ENCODE results near the gene TMEM37.
A peak's percentile ranks its signal among the peaks of the same experiment; 100 is the strongest.
"Not testable (repeated sequence)": the region's sequence is repeated elsewhere in the genome, so short reads cannot be mapped to it uniquely, and the experiment has no call there.

The TMEM37 gene, protein sequence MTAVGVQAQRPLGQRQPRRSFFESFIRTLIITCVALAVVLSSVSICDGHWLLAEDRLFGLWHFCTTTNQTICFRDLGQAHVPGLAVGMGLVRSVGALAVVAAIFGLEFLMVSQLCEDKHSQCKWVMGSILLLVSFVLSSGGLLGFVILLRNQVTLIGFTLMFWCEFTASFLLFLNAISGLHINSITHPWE

GRCh38 chr2:119431155-119431975 is at the start of gene TMEM37:
TSS of gene TMEM37 (plus strand) at chr2:119431854. CDS start at chr2:119431904, 50 bp downstream.
- peak; percentile 15 to 21 for DNase-seq (ENCODE audit: low read depth in 2 of 2)

DNA sequence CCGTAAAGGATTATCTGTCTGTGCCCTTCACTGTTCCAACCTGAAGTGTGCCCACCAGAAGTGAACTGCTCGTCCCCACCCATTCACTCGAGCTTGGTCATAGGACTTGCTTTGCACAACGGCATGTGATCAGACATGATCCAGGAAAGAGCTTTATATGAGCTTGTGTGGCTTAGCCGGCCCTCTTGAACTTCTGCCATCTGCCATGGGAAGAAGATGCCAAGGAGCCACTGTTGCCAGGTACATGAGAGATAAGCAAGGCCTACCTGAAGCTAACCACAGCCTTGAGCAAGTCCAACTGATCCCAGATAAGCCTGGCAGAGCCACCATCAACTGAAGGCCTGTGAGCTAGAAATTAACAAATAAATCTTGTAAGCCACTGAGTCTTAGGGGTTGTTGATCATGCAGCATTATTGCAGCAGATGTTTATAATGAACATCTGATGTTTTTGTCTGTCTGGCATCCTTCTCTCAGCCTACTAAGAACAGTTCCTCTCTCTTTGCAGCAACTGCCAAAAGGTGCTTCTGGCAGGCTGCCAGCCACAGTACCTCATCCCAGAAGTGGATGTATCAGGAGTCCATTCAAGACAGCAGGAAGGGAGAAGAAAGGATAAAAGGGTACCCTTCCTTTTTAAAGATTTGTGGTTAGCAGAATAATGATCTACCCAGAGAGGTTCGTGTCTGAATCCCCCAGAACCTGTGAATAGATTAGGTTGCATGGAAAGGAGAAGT is 48.1 kb upstream of the TMEM37 start:
- no peak for DNase-seq (ENCODE audit: low read depth in 2 of 2)

GRCh38 chr2:119384971-119385370 is 46.7 kb upstream of the TMEM37 start:
- no peak for DNase-seq (ENCODE audit: low read depth in 2 of 2)

DNA sequence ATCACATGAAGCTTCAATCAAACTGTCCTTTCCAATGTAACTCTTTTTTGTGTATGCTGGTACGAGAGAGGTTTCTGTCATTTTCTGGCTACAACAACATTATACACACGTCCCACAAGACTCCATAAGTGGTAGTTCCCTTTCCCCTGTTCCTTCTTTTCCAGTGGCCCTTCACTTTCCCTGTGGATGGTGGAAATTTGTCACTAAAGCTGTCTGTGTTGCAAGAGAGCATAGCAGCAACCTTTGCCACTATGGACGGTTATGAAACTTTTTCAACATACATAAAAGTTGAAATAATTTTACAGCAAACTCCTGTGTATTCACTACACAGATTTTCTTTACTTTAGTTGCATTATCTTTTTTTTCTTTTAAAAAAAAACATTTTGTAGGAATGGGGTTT is 46.2 kb upstream of the TMEM37 start:
- DNase-seq (ENCODE audit: low read depth in 2 of 2) = no peak

- peak; percentile 80 for DNase-seq (ENCODE audit: low read depth in 2 of 2)
Measured at GRCh38 chr2:119387381-119388129, 44.1 kb upstream of the TMEM37 start.

- DNase-seq (ENCODE audit: low read depth in 2 of 2) = peak; percentile 62 to 66
Measured at GRCh38 chr2:119389615-119390306, 41.9 kb upstream of the TMEM37 start.

DNA sequence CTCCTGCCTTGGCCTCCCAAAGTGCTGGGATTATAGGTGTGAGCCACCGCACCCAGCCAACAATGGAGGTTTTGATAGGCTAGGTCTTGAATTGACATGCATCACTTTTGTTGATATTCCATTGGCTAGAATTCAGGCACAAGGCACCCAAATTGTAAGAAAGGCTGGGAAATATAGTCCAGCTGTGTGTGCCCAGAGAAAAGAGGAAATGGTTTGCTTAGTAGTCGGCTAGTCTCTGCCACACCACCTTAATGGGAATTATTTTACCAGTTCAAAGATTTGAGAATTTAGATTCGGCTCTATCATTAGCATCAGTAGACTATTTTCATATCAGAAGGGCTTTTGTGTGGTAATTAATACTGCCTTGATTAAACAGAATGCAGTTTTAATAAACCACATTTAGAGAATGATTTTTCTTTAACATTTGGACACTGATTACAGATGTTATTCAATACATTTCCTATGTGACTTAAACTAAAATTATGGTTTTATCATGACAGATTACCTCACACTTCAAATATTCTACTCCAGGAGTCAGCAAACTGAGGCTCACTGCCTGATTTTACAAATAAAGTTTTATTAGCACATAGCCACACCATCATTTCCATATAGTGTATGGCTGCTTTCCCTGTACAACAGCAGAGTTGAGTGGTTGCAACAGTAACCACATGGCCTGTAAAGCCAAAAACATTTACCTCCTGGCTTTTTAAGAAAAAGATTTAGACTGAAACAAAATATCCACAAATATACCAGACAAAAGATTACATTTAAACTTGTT is 37.5 kb upstream of the TMEM37 start:
- no peak for DNase-seq (ENCODE audit: low read depth in 2 of 2)

DNA sequence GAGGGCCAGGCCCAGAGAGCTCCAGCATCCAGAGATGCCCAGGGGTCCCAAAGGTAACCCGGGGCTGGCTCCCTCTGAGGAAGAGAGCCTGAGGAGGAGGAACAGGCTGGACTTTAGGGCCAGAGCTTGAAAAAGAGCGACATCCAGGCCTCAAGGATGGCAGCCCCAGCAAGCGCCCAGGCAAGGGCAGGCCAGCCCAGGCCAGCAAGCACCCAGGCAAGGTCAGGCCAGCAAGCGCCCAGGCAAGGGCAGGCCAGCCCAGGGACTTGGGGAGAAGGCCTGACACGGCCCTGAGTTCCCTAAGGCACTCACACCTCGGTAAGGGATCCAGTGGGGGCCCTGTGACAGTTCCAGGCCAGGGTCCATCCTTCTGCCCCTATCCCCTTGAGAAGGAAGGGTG is 34.5 kb upstream of the TMEM37 start:
- no peak for DNase-seq (ENCODE audit: low read depth in 2 of 2)

DNA sequence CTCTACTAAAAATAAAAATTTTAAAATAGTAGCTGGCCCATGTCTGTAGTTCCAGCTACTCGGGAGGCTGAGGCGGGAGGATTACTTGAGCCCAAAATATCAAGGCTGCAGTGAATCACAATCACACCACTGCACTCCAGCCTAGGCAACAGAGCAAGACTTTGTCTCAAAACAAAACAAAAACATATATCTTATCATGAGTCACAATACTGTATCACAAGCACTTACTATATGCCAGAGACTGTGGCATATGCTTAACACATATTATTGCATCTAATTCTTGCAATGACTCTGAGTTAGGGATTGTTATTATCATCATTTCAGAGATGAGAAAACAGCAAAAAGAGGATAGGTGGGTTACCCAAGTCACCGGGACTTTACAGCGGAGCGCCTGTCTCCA is 29.5 kb upstream of the TMEM37 start:
- no peak for DNase-seq (ENCODE audit: low read depth in 2 of 2)

- no peak for DNase-seq (ENCODE audit: low read depth in 2 of 2)
Measured at GRCh38 chr2:119402645-119403560, 28.8 kb upstream of the TMEM37 start.

DNA sequence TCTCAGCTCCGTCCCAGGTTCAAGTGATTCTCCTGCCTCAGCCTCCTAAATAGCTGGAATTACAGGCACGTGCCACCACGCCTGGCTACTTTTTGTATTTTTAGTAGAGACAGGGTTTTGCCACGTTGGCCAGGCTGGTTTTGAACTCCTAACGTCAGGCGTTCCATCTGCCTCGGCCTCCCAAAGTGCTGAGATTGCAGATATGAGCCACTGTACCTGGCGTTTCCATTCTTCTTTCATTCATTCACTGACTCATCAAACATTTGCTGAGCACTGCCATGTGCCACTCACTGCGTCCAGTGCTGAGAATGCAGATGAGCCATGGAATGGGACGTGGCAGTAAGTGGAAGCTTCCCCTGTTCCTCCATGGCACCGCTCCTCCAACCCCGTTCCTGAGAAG is 28.0 kb upstream of the TMEM37 start:
- DNase-seq (ENCODE audit: low read depth in 2 of 2) = not testable (repeated sequence)

DNA sequence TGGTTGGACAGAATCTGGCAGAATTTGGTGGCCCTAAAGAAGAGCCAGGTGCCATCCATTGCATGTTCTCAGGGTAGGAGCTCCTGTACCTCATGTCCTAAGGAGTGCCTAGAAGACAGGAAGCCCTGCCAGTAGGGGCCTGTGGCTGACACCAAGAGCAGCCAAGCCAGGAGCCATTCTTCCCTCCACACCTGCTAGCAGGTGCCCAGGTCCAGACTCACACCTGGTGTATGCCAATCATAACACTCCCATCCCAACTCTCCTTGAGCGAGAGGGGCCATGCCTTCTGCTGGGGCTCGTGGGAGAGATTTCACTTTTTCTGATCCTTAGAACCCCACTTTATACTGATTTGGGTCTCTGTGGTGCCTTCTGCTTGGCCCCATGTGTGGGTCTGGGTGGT is 26.5 kb upstream of the TMEM37 start:
- no peak for DNase-seq (ENCODE audit: low read depth in 2 of 2)

GRCh38 chr2:119407430-119408220 is 24.0 kb upstream of the TMEM37 start:
- DNase-seq (ENCODE audit: low read depth in 2 of 2) = peak in 1 of 2 experiments; percentile 24

- no peak for DNase-seq (ENCODE audit: low read depth in 2 of 2)
Measured at GRCh38 chr2:119408221-119408619, 23.4 kb upstream of the TMEM37 start.

DNA sequence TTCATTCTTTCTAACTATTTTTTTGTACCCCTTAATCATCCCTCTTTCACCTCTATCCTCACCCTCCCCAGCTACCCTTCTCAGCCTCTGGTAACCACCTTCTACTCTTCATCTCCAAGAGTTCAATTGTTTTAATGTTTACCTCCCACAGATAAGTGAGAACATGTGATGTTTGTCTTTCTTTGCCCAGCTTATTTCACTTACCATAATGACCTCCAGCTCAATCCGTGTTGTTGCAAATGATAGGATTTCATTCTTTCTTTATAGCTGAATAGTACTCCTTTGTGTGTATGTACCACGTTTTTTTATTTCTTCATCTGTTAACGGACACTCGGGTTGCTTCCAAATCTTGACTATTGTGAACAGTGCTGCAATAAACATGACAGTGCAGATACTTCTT is 22.1 kb upstream of the TMEM37 start:
- no peak for DNase-seq (ENCODE audit: low read depth in 2 of 2)

- no peak for DNase-seq (ENCODE audit: low read depth in 2 of 2)
Measured at GRCh38 chr2:119414894-119415293, 16.8 kb upstream of the TMEM37 start.

DNA sequence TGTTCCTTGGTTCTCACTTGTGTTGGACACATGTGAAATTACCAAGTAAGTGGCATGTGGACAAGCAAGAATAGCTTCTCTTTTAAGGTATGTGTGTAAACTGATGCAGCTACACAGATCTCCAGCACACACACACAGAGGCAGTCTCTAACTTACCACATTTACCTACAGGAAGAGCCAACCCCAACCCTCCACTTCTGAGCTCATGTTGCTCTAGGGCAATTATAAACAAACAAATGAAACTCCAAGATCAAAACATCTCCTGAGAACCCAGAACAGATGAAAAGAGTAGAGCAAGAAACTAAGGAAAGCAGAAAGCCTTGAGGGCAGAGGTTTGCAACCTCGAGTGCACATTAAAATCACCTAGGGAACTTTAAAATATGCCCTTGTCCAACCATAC is 16.0 kb upstream of the TMEM37 start:
- no peak for DNase-seq (ENCODE audit: low read depth in 2 of 2)

DNA sequence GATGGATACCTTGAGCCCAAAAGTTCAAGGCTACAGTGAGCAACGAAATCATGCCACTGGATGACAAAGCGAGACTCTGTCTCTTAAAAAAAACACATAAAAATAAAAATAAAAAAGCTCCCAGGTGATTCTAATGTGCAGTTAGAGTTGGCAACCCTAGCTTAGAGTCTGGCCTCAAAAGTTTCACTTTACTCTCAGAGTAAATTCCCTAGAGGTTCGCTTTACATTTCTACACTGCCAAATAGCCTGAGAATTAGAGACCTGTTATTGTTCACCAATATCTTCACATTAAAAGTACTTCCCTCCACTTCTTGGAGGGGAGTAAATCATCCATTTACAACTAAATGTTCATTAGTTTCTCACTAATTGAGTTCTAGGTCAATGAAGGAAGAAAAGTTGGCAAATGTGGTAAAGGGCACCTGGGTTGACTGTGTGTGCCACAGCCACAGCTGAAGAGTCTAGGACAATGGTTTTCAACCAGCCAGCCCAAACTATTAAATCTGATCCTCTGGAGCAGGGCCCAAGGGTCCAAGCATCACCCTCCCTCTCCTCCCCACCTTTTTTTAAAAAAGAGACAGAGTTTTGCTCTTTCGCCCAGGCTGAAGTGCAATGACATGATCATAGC is 15.2 kb upstream of the TMEM37 start:
- DNase-seq (ENCODE audit: low read depth in 2 of 2) = no peak
